GM18520 (cell line): Measurements from ENCODE around the gene GDF10.

Experiments
- ATAC-seq: cut with Tn5 transposase; IDR thresholded peaks from one replicate; pipeline ENCODE4 v1.9.1; 2021; ENCODE audit not compliant: unreplicated experiment

GDF10 gene

GRCh38 chr10:47349941-47350371, 50.0 kb downstream of the GDF10 start:
- ATAC-seq: no peak

- ATAC-seq: no peak
These were observed 51.0 kb downstream of the GDF10 start for GRCh38 chr10:47350671-47351640.

- ATAC-seq: no peak
These were observed 52.2 kb downstream of the GDF10 start for GRCh38 chr10:47351899-47352815.

- no peak for ATAC-seq
These were observed 53.4 kb downstream of the GDF10 start for GRCh38 chr10:47353351-47353750.

- no peak for ATAC-seq
These were observed 54.2 kb downstream of the GDF10 start for GRCh38 chr10:47354165-47354564.

- no peak for ATAC-seq
These were observed 54.9 kb downstream of the GDF10 start for GRCh38 chr10:47354900-47355299.

GRCh38 chr10:47356708-47357107, 56.7 kb downstream of the GDF10 start:
- ATAC-seq: no peak

- no peak for ATAC-seq
These were observed 57.2 kb downstream of the GDF10 start for GRCh38 chr10:47357131-47357582.

GRCh38 chr10:47357911-47358310, 57.9 kb downstream of the GDF10 start:
- ATAC-seq: no peak

GRCh38 chr10:47358457-47358856, 58.5 kb downstream of the GDF10 start:
- no peak for ATAC-seq

GRCh38 chr10:47359101-47359500, 59.1 kb downstream of the GDF10 start:
- ATAC-seq: no peak

- ATAC-seq: no peak
These were observed 59.8 kb downstream of the GDF10 start for GRCh38 chr10:47359626-47360418.

- ATAC-seq: no peak
These were observed 60.5 kb downstream of the GDF10 start for GRCh38 chr10:47360419-47361040.

- ATAC-seq: no peak
These were observed 61.3 kb downstream of the GDF10 start for GRCh38 chr10:47361293-47361692.

- no peak for ATAC-seq
These were observed 62.2 kb downstream of the GDF10 start for GRCh38 chr10:47362199-47362598.
